ENCODE measurements around the gene NKX1-2.
A peak's percentile ranks its signal among the peaks of the same experiment; 100 is the strongest.

NKX1-2 gene

GRCh38 chr10:124414076-124414475 is 35.8 kb downstream of the NKX1-2 start:
- DNase-seq, result no peak

GRCh38 chr10:124409696-124410095 is 40.1 kb downstream of the NKX1-2 start:
- DNase-seq, result no peak

- no peak for DNase-seq
These were observed 41.5 kb downstream of the NKX1-2 start for GRCh38 chr10:124408357-124408756.

- no peak for DNase-seq
These were observed 42.4 kb downstream of the NKX1-2 start for GRCh38 chr10:124407456-124407855.

GRCh38 chr10:124403548-124403947 is 46.3 kb downstream of the NKX1-2 start:
- peak in 1 of 2 donors; percentile 18 for DNase-seq

- DNase-seq, result no peak
These were observed 47.6 kb downstream of the NKX1-2 start for GRCh38 chr10:124402273-124402672.

- no peak for DNase-seq
These were observed 48.2 kb downstream of the NKX1-2 start for GRCh38 chr10:124401633-124402032.
